GM19467 (cell line): ENCODE measurements around the gene SLC31A1.
A peak's percentile ranks its signal among the peaks of the same experiment; 100 is the strongest.
"Not testable (repeated sequence)": the region's sequence is repeated elsewhere in the genome, so short reads cannot be mapped to it uniquely, and the experiment has no call there.

ENCODE experiments used
- ATAC-seq: cut with Tn5 transposase; IDR thresholded peaks from one replicate; pipeline ENCODE4 v1.9.1; 2021; ENCODE audit warnings: mild to moderate bottlenecking, moderate library complexity; ENCODE audit not compliant: unreplicated experiment

The SLC31A1 gene

DNA sequence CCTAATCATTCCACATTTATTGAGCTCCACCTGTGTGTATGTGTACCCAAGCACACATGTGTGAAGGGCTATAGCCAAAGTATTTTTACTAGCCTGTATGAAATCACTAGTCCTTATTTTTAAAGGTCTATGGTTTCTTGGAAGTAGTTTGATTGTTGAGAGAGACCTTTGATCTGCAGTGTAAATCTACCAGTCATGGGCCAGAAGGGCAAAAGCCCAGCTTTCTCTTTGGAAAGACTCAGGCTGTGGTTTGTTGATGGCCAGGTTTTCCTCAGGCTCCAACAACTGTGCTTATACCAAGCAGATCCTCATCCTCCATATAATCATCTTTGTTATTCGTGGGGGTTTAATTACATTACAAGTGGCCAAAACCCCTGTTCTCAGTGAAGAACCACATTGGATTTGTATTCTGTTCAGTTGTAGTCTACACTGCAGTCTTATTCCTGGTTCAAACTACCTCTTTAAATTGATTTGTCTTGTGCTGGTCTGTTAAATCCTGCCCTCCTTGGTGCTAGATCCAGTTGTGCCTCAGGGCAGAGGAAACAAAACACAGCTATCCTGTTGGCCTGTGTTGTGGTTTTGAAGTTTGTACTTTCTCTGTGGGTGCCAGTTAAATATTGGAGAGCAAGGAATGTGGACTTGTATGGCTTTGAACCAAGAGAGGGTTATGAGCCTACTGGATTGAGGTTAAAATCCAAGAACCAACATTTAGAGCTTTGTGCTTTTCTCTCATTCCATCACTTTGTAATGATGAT is 40.8 kb downstream of the SLC31A1 start:
- no peak for ATAC-seq

DNA sequence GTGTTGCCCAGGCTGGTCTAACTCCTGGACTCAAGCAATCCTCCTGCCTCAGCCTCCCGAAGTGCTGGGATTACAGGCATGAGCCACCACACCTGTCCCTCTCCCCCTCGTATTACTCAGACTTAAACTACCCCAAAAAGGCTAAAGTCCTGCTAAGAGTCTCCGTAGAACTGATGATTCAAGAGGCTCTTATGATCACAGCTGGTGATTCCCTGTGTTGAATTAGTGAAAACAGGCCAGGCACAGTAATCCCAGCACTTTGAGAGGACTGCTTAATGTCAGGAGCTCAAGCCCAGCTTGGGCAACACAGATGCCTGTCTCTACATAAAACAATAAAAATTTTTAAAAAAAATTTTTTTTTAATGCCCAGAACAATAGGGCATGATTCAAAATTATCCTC is 44.8 kb downstream of the SLC31A1 start:
- no peak for ATAC-seq

DNA sequence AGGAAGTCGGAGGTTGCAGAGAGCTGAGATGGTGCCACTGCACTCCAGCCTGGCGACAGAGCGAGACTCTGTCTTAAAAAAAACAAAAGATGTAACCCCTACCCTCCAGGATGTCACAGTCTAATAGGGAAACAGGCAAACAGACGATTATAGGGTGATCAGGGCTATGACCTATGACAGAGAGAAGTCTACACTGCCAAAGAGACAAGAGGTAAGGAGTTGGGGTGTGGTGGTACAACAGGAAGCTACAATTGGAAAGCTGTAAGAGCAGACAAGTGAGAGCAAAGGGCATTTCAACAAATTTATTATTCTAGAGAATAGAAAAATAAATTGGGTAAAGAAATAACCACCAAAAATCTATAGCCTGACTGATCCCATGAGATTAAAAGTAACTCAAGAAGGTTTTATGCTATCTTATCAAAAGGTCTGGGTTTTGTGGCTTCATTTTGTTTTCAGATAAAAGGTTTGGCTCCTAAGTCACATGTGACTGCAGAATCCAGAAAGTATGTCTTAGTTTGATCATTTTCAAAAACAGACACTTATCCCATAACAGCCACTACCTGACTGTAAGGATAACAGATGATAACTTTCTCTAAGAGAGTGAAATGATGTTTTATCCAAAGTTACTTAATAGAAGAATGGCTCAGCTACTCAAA is 46.7 kb downstream of the SLC31A1 start:
- ATAC-seq, result no peak

DNA sequence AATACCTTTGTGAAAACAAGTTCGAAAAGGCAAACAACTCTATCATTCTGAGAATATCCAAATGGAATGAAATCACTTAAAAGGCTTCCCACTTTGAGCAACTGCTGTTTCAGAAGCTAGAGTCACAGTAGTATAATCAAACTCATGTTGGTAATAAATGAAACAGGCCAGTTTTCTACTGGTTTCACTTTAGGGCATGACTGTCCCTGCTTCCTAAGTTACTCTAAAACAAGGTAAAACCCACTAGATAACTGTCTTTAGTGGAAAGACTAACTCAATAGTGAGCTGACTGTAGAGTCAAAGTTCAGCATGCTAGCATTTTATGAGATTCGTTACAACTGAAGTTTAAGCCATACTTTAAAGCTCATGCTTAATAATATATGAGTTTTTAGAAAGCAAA is 48.0 kb downstream of the SLC31A1 start:
- ATAC-seq, result no peak

- no peak for ATAC-seq
Measured at GRCh38 chr9:113269871-113270270, 48.5 kb downstream of the SLC31A1 start.

DNA sequence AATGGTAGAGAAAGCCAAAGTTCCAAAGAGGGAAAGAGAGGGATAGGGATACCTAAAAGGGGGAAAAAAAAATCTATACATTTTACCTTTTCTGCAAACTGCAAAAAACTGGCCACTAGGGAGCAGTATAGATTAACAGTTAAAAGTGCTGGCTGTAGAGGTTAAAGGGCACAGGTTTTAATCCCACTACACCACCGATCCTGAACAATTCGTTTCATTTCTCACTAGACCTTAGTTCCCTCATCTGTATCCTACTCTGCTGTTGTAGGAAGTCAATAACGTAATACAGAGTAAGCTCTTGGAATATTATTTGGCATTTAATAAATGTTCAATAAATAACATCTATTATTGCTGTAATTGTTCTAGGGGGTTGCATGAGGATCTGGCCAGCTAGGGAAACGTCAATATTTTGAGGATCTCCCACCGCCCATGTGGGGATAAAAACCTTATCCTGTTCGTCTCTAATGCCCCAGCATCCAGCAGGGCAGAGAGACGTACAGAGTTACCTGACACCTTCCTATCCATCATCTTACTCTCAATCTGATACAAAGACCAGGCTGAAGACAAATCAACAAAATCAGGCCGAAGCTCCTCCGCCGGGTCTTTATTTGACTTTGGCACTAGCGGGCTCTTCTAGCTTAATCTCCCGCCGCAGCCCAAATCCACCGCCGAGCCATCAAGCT is 53.3 kb downstream of the SLC31A1 start:
- peak; percentile 12 for ATAC-seq

DNA sequence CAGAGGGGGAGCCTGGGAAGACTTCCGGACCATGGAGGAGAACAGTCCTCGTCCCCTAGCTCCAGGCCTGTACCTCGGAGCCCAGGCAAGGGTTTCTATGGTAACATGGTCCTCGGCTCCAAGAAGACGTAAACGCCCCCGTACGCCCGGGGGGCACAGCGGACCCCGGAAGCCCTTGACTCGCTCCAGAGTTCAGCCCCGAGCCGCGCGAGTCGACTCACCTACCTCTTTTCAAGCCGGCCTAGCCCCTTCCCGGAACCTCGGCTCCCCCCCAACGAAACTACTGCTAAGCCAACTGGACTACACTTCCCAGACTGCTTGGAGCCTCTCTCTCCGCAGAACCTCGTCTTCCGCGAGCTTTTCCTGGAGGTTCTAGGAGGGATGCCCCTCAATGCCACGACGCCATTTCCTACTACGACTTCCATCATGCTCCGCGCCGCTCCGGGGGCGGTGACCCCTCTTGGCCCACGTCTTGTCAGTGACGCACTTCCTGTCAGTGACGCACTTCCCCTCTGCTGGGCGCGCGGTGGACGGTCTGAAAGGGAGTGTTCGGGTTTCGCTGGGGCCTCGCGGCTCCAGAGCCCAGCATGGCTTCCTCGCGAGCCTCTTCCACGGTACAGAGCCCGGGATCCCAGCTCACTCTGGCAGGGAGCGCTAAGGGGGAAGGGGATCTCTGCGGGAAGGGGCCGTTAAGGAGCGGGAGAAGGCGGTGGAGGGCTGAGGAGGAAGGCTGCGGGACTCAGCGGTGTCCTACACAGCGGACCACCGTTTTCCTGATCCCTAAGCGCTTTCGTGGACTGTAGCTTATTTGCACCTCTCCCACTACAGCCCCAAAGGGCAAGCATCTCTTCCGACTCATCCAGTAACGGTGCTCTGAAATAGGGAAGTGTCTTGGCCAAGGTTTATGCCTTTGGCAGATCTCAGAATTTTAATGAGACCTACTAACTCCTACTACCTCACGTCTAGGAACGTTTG is 54.1 kb downstream of the SLC31A1 start, which contains the start of the genes CDC26 and PRPF4:
CDC26 (minus strand) TSS at position 416 of the 975 bp plus-strand sequence. CDS start 3,065 bp downstream, outside the sequence.
PRPF4 (plus strand) TSS at position 502 of the 975 bp plus-strand sequence; CDS start at position 588, 86 bp downstream.
- ATAC-seq, result peak; percentile 98

DNA sequence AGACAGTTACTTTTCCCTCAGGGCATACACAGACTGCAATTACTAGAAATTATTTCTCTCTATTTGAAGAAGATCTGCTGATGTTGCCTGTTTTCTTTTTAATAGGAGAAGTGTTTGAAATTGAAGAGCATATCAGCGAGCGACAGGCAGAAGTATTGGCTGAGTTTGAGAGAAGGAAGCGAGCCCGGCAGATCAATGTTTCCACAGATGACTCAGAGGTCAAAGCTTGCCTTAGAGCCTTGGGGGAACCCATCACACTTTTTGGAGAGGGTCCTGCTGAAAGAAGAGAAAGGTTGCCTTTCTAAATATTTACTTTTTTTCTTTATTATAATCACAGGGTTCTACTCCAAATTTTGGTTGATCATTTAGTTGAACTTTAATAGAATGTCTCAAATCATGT is 57.5 kb downstream of the SLC31A1 start:
- ATAC-seq, result no peak

DNA sequence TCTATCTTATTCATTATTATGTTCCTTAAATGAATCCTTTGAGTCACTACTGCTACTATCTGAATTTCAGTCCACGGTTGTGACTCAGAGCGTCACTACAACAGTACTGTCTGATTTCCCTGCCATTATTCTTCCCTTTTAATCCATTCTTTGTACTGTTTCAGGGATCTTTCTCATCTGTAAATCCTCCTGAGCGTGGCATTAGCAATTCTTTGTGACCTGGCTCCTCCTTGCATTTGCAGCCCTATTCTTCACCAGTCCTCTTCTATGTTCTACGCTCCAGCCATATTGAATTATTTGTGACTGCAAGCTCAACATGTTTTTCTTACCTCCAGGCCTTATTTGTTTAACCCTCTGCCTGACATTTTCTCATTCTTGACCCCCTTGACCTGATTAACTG is 60.0 kb downstream of the SLC31A1 start:
- no peak for ATAC-seq

DNA sequence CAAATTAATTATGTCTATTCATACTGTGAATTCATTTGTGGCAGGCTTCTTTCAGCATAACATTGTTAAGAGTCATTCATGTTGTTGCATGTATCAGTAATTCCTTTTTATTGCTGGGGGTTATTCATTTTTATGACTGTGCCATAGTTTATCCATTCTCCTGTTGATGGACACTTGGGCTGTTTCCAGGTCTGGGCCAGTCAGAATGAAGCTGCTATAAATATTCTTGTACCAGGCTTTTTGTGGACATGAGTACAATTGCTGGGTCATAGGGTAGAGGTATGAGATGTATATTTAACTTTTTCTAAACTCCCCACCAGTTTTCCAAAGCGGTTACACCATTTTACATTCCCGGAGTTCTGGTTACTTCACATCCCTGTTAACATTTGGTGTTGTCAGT is 67.7 kb downstream of the SLC31A1 start:
- no peak for ATAC-seq

GRCh38 chr9:113290052-113290607 is 68.8 kb downstream of the SLC31A1 start:
- no peak for ATAC-seq

DNA sequence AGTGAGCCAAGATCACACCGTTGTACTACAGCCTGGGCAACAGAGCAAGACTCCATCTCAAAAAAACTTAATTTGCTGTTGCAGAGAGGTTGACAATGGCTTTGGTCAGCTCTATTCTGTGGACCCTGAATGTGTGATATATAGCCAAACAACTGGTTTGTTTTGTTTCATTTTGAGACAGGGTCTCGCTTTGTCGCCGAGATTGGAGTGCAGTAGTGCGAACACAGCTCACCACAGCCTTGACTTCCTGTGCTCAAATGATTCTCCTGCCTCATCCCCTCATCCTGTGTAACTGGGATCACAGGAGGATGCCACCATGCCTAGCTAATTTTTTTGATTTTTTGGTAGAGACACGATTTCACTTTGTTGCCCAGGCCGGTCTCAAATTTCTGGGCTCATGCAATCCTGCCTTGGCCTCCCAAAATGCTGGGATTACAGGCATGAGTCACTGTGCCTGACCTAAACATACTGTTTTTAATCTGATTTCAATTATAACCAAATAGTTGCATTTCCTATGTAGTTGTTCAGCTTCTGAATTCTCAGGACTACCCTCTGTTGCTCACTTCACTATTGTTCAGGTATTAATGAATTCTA is 72.0 kb downstream of the SLC31A1 start:
- ATAC-seq, result no peak

- ATAC-seq, result not testable (repeated sequence)
Measured at GRCh38 chr9:113296247-113296646, 74.9 kb downstream of the SLC31A1 start.

DNA sequence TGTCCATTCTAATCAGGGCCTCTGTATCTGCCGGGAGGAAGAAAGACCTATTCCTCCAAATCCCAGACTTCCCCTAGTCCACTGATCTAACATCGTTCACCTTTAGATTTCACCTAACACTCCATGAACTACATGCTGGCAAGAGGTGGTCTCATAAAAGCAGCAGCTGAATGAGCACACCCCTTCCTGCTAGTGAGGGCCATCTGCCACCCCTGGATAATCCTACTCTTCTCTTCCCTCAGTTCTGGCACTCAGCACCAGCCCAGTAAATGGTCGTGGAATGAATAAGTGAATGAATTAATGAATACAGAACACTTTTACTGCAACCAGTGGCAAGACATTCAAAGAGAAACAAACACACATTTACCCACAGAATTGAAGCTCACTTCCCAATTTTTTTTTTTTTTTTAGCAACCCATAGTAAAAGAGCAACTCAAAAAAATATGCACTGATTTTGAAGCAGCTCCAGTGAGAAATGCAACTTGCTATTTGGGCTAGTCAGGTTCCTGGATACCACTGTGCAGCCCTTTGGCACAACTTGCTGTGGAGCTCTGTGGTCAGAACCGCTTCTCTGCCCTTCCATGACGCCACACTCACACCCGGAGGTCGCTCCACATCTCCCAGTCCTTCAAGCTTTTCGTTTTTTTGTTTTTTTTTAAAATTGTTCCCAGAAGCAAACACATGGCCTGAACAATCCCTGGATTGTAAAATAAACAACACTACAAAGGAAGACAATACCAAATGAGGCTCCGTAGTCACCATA is 75.6 kb downstream of the SLC31A1 start:
- no peak for ATAC-seq

DNA sequence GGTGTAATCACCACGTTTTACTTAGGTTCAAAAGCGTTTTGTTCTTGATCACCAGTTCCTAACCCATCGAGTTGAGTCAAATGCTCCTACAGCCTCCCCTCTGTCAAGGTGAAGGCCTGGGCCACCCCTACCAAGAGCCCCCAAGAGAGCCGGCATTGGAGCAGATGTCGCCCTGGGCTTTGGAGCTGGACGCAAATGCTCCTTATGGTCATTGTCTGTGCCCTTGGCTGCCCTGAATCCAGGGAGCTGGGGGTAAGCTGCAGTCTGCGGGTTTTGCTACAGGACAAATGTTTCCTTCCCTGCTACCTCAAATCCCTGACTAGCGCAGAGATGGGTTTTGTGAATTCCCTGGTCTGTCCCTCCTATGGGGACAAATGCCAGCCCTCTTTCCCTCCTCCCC is 77.0 kb downstream of the SLC31A1 start:
- ATAC-seq, result no peak

- ATAC-seq, result no peak
Measured at GRCh38 chr9:113298924-113299770, 77.8 kb downstream of the SLC31A1 start.

- ATAC-seq, result no peak
Measured at GRCh38 chr9:113299800-113300292, 78.5 kb downstream of the SLC31A1 start.

DNA sequence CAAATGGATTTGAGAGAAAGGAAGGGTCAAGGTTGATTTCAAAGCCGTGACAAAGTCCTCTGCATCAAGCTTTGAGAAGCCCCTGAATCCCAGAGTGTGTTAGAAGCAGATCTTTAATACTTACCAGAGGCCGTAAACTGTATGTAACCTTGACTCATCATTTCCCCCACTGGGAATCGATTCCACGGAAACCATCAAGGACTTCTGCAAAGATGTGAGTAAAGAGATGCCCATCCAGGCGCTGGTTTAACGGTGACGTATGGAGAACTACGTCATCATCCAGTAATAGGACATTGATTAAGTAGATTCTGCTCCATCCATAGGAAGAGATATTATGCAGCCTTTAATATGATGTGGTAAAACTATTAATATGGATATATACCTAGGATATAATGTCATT is 80.2 kb downstream of the SLC31A1 start:
- no peak for ATAC-seq
